Left kidney (tissue), 8 donors: Measurements from ENCODE around the gene SLC25A42. TPM values are rescaled to one million over a fixed set of nuclear protein-coding genes. Genes with fewer than 3 reads are reported as not detected.
A peak's percentile ranks its signal among the peaks of the same experiment; 100 is the strongest.
"Not testable (repeated sequence)": the region's sequence is repeated elsewhere in the genome, so short reads cannot be mapped to it uniquely, and the experiment has no call there.

Experiments
- DNase-seq: peaks from one replicate; pipeline ENCODE4 v3.0.0-alpha.2; 2013
- long read RNA-seq, 8 donors: transcript quantifications; one replicate each; lab custom pipeline, GENCODE V29; 2026
- polyA plus RNA-seq: library from polyadenylated mRNA; unstranded; fragments of 120-200 nt; gene quantifications from one replicate; pipeline ENCODE4 v1.2.1, GENCODE V29; 2013; ENCODE audit not compliant: insufficient read length

The SLC25A42 gene, protein sequence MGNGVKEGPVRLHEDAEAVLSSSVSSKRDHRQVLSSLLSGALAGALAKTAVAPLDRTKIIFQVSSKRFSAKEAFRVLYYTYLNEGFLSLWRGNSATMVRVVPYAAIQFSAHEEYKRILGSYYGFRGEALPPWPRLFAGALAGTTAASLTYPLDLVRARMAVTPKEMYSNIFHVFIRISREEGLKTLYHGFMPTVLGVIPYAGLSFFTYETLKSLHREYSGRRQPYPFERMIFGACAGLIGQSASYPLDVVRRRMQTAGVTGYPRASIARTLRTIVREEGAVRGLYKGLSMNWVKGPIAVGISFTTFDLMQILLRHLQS
- polyA plus RNA-seq, result 20.0 TPM
- long read RNA-seq, donor 1, transcript SLC25A42-201 (8 exons, 3,120 nt), result major isoform, 5 of 7 reads
- long read RNA-seq, donor 1, partial matches to known transcripts, result 0 of 7 reads
- long read RNA-seq, donor 1, other reads (novel, unspliced or antisense), result 0 of 7 reads
- long read RNA-seq, donor 2, partial matches to known transcripts, result 0 of 8 reads
- long read RNA-seq, donor 2, other reads (novel, unspliced or antisense), result 8 of 8 reads
- long read RNA-seq, donor 3, partial matches to known transcripts, result 22 of 36 reads
- long read RNA-seq, donor 3, other reads (novel, unspliced or antisense), result 13 of 36 reads
- long read RNA-seq, donor 4, result 0 reads
- long read RNA-seq, donor 5, partial matches to known transcripts, result 0 of 3 reads
- long read RNA-seq, donor 5, other reads (novel, unspliced or antisense), result 0 of 3 reads
- long read RNA-seq, donor 6, partial matches to known transcripts, result 0 of 2 reads
- long read RNA-seq, donor 6, other reads (novel, unspliced or antisense), result 0 of 2 reads
- long read RNA-seq, donor 7, partial matches to known transcripts, result 36 of 64 reads
- long read RNA-seq, donor 7, other reads (novel, unspliced or antisense), result 25 of 64 reads
- long read RNA-seq, donor 8, partial matches to known transcripts, result 18 of 18 reads
- long read RNA-seq, donor 8, other reads (novel, unspliced or antisense), result 0 of 18 reads

DNA sequence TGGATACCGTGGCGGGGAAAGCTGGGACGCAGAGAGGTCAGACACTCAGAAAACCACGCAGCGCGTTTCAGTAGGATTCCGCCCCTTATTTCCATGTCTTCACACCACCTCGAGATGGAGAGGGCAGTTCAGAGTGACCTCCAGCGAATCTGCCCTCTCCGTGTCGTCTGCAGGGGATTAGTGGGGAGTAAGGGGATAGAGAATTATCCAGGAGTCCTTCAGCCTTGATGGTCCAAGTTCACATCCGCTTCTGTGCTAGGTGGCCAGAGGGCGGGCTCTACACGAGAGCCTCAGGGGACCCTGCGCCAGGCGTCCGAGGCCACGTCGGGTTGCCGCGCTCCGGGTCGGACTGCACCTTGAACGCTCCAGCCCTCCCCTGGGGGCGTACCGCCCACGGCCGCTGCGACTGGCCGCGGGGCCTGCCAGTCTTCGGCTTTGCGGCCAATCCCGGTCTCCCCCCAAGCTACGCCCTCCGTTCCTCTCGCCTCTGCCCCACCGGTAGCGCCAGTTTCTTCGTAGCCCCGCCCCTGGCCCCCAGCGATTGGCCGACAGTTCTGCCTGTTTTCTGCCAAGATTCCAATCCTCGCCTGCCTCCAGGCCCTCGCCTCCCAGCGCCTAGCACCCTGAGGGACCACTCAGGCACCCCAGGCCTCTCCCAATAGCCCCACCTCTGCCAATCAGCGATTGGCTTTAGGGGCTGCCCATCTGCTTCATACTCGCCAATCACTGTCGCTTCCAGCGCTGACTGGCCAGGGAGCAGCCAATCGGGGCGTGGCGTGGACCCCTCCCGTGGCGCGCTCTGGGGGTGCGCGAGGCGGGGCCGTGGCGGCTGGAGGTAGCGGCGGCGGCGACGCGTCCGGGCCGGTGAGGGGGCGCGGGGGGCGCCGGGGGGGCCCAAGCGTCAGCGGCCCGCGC is at the start of gene SLC25A42:
TSS of gene SLC25A42 (plus strand) at position 812 of the 915 bp plus-strand sequence. CDS start 32,131 bp downstream, outside the sequence.
- DNase-seq, result peak; percentile 100

- DNase-seq, result peak; percentile 10
Observed at GRCh38 chr19:19021115-19021514, 42.7 kb upstream of the SLC25A42 start.

- no peak for DNase-seq
Observed at GRCh38 chr19:19022380-19022961, 41.3 kb upstream of the SLC25A42 start.

GRCh38 chr19:19023376-19023775 is 40.4 kb upstream of the SLC25A42 start:
- DNase-seq, result not testable (repeated sequence)

DNA sequence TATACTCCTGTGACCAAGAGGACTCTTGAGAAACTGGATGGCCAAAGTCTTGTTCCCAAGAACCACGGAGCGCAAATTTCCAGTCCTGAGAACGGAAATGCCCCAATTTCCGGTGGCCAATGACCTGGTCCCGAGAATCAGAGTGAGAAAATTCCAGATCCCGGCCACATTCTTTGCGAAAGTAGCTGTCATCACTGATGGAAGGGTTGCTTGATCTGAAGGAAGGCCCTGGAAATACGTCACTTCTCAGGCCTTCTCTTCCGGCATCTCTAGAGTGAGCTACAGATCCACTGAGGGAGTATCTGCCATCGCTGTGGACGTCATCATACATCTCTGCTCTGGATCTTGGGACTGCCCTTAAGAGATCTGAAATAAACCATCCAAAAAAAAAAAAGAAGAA is 37.9 kb upstream of the SLC25A42 start:
- no peak for DNase-seq

DNA sequence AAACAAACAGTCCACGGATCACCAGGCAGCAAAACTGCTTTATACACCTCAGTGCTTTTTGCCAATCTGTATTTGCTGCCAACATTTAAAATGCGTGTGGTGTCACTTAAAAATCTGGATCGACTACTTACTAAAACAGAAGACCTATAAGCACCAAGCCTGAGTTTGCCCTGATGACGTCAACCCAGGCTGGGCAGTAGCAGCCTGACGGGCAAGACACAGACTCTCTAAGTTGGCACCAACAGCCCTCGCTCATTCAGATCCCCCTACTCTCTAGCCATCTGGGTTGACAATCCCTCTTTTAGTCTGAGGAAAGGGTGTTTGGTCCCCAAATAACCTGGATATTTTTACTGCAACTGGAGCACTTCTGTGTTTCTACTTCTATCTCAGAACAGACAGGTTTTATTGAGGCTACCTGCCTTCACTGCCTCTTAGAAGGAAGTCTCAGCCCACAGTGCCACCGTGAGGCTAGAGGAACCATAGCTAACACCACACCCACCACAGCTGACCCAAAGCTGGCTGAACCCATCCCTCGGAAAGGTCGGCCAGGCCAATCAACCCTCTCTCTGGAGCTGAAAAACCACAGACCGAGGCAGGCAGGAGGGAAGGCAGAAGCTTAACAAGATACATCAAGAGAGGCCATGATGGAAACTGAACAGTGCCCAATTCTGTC is 37.4 kb upstream of the SLC25A42 start:
- no peak for DNase-seq

DNA sequence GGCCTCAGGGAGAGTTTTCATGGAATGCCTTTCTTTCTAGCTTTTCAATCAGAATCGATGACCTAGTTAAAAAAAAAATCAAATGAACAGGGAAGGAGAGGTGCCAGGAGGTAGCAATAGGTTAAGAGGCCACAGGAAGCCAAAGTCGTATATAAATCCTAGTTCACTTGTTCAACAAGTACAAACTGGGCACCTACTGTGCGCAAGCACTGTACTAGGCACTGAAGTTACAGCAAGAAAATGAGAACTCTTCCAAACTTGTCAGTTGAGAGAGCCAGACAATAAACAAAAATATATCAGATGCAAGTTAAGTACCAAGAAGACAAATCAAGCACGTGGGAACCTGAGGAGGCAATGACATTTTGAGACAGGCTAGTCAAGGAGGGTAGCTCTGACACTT is 36.6 kb upstream of the SLC25A42 start:
- no peak for DNase-seq

GRCh38 chr19:19028526-19028925 is 35.3 kb upstream of the SLC25A42 start:
- no peak for DNase-seq

- no peak for DNase-seq
Observed at GRCh38 chr19:19031891-19032290, 31.9 kb upstream of the SLC25A42 start.

GRCh38 chr19:19032420-19033175 is 31.2 kb upstream of the SLC25A42 start:
- peak; percentile 95 for DNase-seq

GRCh38 chr19:19033176-19033425 is 30.7 kb upstream of the SLC25A42 start:
- no peak for DNase-seq

GRCh38 chr19:19033426-19034203 is 30.2 kb upstream of the SLC25A42 start, which contains the start of the genes ARMC6 and SUGP2:
Gene ARMC6 (plus strand): TSS chr19:19033603. CDS start chr19:19034210, 607 bp downstream.
Gene SUGP2 (minus strand): TSS chr19:19033517. CDS start chr19:19031071, 2,446 bp downstream.
- peak; percentile 87 for DNase-seq

GRCh38 chr19:19034204-19034624 is 29.6 kb upstream of the SLC25A42 start:
- DNase-seq, result peak; percentile 18

GRCh38 chr19:19039901-19040300 is 23.9 kb upstream of the SLC25A42 start:
- no peak for DNase-seq

GRCh38 chr19:19040417-19040816 is 23.4 kb upstream of the SLC25A42 start:
- DNase-seq, result no peak

GRCh38 chr19:19042732-19043280 is 21.0 kb upstream of the SLC25A42 start:
- DNase-seq, result no peak

GRCh38 chr19:19043481-19043880 is 20.3 kb upstream of the SLC25A42 start:
- DNase-seq, result no peak

- no peak for DNase-seq
Observed at GRCh38 chr19:19043881-19044280, 19.9 kb upstream of the SLC25A42 start.

GRCh38 chr19:19049406-19049805 is 14.4 kb upstream of the SLC25A42 start:
- DNase-seq, result no peak
